HG03196 (cell line): ENCODE results near the gene CCDC175.
A peak's percentile ranks its signal among the peaks of the same experiment; 100 is the strongest.

Experiments
- ATAC-seq: cut with Tn5 transposase; IDR thresholded peaks from one replicate; pipeline ENCODE4 v1.9.1; 2021; ENCODE audit not compliant: unreplicated experiment

CCDC175 gene

DNA sequence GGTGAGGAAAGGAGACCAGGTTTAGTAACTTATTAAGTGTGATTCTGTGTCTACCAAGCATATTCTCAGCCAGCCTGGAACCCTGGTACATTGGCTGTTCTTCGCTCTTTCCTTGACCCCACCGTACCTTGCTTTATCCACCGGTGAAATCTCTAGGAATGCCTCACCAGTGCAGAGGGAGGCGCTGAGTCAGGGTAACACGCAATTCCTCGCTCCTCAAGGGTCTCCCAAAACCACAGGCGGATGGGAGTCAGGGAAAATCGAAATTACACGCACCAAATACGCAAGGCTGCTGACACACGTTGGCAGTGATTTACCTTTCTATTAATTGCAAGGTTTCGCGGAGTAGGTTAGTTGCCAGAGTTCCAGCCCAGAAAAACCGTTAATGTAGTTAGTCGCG lies 93.2 kb downstream of the CCDC175 start:
- ATAC-seq: no peak

DNA sequence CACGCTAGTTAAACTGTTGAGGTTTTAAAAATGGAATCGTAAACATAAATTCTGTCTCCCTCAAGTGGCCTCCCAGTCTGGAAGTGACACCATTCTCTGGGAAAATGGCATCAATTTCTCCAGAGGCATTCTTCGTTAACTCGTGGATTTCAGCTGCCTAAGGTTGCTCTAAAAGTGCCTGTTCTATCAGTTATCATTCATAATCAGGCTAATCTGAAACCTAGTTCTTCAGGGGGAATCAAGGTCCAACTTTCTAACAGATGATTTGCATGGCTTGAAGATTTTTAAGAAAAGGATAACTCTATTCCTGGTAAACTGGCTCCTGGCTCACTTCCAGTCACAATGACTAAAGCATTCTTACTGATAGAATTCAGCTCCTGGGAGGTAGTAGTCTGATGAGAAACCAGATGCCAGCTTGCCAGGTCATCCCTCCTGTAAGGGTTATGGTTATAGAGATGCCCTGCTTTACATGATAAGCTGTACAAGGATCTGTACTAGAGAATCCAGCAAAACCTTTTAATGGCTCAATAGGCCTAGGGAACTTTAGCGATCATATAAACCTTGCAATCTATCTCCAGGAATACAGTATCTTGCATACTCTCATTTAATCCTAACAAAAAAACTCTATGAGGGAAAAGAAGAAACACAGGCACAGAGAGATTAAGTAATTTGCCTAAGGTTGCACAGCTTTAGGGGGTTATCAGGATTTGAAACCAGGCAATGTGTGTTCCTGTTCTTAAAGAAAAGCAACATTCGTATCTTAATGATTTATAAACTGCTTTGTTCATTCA lies 93.9 kb downstream of the CCDC175 start:
- no peak for ATAC-seq

DNA sequence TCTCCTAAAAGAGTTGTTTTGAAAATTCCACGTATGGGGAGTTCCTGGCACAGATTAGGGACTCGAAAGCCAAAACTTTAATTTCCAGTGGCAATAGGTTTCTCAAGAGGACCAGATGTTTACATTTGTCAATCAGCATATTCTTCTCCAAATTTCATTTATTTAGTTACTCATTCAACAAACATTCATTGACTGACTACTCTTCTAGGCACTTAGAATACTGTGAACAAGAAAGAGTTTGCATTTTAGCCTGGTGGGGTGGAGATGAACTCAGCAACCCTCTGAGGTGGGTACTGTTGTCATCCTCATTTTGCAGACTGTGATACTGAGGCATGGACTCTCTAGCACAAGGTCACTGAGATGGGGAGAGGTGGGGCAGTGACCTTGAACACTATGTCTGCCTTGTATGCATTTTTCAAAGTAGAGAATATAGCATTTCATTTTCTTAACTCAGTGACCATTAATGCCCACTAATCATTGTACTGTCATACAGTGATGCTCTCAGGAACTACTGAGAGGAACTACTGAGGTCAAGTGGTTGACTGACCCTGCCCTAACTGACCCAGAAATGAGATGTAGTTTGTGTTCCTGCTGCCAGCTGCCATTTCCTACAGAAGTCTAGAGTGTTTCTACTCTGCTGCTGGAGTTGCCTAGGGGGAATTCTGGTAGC lies 94.6 kb downstream of the CCDC175 start:
- no peak for ATAC-seq

DNA sequence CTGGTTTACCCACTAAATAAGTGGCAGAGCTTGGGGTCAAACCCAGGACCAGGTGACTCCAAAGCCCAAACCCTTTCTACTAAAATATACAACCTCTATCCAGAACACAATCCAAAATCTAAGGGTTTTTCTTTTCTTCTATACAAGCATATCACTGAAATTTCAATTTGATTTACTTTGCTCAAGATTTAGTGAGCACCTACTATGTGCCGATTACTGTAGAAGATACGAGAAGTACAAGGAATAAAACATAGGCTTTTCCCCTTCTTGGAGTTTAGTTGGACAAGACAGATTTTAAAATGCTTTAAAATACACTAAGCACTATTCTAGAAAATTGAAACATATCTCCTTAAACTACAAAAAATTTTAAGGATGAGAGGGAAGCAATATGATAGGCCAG lies 95.2 kb downstream of the CCDC175 start:
- no peak for ATAC-seq

DNA sequence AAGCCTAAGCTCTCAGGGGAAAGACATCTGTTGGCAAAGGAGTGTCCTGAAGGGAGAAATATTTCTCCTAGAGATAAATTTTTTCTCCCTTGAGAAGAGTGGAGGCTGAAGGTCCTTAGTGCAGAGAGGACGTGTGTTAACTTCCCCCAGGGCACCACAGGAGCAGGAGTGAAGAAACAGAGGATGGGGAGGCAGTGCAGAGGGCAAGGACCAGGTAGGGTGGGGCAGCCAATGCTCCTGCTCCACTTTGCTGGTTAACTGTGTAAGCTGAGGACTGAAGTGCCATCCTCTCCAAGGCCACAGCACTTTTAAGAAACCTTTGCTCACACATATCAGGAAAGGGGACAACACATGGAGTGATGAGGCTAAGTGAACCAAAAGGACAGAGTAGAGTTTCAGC lies 96.4 kb downstream of the CCDC175 start:
- ATAC-seq: no peak

DNA sequence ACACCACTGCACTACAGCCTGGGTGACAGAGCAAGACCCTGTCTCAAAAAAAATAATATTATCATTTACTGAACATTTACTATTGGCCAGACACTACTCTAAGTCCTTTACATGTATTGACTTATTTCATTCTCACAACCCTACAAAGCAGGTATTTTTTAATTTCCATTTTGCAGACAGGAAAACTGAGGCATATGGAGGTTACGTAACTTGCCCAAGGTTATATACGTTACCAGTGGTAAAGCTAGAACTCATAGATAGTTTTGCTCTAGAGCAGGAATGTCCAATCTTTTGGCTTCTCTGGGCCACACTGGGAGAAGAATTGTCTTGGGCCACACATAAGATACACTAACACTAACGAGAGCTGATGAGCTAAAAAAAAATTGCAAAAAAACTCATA lies 98.1 kb downstream of the CCDC175 start:
- no peak for ATAC-seq

DNA sequence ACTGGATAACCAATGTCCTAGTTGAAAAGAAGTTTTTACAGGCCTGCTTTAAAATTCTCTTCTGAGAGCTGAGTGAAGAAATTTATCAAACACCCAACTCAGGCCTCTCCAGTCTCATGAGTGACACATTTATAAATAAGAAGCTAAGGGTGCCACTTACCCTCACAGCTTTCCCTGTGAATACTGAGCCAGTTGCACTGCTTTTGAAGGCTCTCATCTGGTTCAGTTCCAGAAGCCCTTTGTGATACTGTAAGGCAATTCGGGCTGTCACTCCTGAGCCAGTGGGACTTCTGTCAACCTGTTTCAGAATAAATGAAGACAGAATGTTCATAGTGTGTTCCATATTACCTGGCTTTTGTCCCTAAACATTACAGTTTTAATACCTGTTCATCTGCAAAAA lies 100.9 kb downstream of the CCDC175 start:
- no peak for ATAC-seq

DNA sequence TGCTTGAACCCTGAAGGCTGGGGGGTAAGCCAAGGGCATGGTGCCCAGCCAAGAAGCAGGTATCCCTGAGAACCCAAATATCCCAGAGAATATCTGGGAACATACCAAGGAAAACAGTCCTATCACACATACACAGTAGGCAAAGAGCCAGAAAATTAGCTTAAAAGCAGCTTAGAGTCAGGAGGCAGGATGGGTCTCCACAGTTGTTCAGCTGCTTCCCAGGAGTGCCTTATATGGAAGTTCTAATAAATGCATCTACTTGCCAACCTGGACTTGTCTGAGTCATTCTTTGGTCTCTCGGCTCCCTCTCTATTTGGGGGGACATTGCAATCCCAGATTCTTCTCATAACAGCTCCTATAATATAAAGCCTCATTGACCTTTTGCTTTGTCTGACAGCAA lies 102.4 kb downstream of the CCDC175 start:
- ATAC-seq: no peak

DNA sequence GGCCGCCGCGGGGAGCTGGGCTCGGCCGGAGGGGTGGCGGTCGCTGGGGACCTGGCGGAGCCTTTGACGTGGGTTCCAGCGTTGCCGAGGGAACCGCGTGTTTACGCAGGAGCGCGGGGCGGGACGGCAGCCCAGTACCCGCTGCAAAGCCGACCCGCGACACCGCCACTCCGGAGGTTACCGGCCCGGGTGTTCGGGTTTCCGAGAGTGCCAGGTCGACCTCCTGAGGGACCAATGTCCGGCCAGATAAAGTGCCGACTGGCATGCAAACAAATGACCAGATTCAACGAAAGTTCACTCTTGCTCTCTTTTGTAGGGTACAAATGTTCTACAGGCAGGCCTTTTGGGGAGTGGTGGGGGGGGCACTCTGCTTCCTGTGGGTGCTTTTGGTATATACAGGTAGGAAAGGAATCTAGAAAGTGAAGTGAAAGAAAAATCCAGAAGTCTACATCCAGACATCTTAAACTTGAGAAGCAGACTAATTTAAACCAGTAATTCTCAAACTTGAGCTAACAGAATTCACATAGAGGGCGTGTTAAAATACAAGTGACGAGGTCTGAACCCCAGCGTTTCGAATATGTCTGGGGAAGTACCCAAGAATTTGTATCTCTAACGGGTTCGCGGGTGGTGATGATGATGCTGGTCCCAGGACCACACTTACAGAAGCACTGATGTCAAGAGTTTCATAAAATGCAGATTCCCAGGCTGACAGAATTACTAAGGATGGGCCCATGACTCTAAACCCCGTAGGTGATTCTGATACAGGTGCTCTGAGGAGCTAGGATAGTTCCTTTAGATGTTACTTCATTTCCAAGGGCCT lies 111.1 kb downstream of the CCDC175 start, which contains the start of gene GPR135:
GPR135 (minus strand) TSS at position 65 of the 820 bp plus-strand sequence. CDS start 154 bp downstream, outside the sequence.
- ATAC-seq: peak; percentile 17

DNA sequence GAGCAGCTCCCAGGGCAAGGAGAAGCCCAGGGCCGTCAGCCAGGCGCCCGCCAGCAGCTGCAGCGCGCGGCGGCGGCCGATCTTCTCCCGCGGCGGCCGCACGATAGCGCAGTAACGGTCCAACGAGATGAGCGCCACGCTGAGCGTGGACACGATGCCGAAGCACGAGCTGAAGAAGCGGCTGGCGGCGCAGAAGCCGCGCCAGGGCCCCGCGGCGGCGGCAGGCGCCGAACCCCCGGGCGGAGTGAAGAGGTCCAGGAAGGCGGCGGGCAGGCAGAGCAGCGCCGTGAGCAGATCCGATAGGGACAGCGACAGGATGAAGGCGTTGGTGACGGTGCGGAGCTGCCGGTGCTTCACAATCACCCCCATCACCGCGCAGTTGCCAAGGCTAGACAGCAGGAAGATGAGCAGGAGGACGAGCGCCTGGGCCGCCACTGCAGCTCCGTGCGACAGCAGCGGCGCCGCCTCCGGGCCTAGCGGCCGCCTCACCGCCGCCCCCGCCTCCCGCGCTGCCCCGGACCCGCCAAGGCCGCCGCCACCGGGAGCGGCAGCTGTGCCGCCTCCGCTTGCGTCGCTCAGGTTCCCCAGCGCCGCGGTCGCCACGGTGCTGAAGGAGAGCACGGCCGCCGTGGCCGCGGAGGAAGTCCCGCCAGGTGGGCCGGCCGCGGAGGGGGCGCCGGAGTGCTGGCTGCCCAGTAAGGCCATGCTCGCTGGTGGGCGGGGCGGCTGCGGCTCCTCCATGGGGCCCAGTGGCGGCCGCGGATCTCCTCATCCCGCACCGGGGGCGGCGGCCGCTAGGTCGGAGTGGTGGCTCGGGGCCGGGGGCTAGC lies 111.9 kb downstream of the CCDC175 start:
- peak; percentile 78 for ATAC-seq

DNA sequence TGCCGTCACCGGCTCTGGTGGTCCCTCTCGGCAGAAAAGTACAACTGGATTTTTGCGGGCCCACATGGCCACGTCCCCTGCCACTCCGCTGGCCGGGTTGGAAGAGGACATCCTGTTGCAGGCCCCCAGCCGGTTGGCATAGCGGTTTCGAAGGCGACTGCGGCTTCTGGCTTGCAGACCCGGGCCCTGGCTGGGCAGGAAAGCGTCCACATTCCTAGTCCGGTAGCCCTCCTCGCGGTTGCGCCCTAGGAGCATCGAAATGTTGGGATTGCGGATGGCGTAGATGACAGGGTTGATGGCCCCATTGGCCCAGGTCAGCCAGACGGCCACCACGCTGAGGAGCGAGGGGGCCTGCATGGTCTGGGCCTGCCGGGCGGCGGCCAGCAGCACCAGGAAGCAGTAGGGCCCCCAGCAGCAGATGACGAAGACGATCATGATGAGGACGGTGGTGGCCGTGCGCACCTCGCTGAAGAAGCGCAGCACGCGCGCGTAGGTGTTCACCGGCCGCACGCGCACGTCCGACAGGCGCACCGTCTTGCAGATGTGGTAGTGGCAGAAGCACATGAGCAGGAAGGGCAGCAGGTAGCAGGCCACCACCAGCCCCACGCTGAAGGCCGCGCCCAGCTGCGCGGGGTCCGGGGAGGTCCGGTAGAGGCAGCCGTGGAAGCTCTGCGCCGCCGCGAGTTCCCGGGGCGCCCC lies 112.7 kb downstream of the CCDC175 start:
- no peak for ATAC-seq

DNA sequence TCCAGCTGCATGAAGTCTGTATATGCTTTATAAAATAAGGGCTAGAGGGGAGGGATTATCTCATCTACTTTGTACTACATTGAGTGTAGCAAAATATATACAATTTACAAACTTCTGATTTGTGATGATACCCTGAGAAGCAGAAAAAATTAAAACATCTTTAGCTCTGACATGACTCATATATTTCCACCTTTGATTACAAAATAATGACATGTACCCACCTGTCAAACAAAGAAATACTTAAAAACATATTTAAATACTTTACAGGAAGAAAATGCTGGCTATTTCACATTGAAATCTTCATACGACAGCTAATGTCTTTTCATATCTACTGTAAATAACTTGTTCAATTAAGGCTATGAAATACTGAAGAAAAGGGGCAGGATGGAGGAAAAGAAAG lies 114.7 kb downstream of the CCDC175 start:
- ATAC-seq: no peak

DNA sequence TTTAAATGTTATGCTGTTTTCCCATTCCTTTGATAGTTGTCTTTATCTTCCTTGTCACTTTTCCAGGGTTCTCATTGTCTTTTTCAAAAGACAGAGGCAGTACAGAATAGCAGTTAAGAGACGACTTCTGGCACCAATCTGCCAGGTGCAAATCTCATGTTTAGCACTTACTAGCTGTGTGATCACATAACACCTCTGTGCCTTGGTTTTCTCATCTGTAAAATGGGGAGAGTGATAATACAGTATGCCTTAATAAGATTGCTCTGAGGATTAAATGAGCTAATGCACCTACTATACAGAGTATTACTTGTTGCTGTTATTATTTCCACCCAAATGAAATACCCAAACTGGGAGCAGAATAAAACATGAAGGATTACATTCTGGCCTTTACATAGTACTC lies 116.2 kb downstream of the CCDC175 start:
- ATAC-seq: no peak

DNA sequence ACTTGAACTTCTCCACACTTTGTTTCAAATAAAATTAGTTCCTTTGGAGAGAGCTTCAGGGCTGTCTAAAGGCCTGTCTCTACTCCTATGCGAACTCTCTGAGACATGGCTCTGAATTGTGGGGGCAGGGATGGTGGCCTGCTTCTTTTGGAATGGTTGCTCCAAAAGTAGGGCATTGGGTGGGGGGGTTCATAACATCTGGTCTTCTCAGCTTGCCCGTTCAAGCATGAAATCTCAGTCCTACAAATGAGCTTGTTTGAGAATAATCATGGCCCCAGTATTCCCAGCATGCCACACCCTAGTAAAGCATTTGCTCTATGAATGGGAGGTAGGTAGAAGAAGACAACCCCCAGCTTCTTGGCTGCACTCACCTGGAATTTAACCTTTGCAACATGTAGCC lies 118.1 kb downstream of the CCDC175 start:
- no peak for ATAC-seq

DNA sequence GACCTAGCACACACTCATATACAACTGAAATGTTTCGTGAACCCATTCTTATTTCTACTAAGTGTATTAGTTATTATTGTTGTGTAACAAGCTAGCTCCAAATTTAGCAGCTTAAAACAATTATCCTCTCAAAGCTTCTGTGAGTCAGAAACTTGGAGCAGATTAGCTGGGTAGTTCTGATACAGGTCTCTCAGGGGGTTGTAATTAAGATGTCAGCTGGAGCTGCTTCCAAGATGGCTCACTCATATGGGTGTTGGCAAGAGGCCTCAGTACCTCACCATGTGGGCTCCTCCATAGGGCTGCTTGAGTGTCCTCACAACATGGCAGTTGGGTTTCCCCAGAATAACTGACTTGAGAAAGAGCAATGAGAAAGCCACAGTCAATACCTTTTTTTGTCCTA lies 121.2 kb downstream of the CCDC175 start:
- no peak for ATAC-seq
